PC-9 (cell line): ENCODE results near the gene TSPEAR. TPM values are rescaled to one million over a fixed set of nuclear protein-coding genes. Genes with fewer than 3 reads are reported as not detected.

Source experiments
- BruUV-seq: library from RNA; stranded (reverse); fragments of 400-500 nt; replicated peaks from 2 replicates; lab custom pipeline; 2021; lab: Mats Ljungman, UMichigan
- CTCF ChIA-PET: fragments of 300-600 bp; sonication (Branson Sonifier 250); formaldehyde crosslinking; loops from one replicate; lab custom pipeline; 2022; ENCODE audit warnings: antibody characterized with exemption; lab: Charles Lee
- POLR2A ChIA-PET: fragments of 300-600 bp; sonication (Branson Sonifier 250); formaldehyde crosslinking; loops from one replicate; lab custom pipeline; 2022; ENCODE audit warnings: antibody characterized with exemption; ENCODE audit not compliant: unreplicated experiment; lab: Charles Lee
- DNase-seq, 2 experiments: peaks; one replicate each; pipeline versions ENCODE4 v3.0.0 to v3.0.0-alpha.2; 2015 to 2022; ENCODE audit warnings: mixed read lengths in 1 of 2
- H2AFZ ChIP-seq: fragments of 200-600 bp; sonication (generic); 2 replicates; pipeline ENCODE4 v1.8.1; 2017; ENCODE audit warnings: antibody characterized with exemption
- H3F3A ChIP-seq: fragments of 200-600 bp; sonication (generic); 2 replicates; pipeline ENCODE4 v1.8.1; 2017; ENCODE audit warnings: antibody characterized with exemption, mild to moderate bottlenecking, low read depth; ENCODE audit not compliant: insufficient read depth
- H3K27ac ChIP-seq: fragments of 200-600 bp; sonication (generic); 2 replicates; pipeline ENCODE4 v1.6.1; 2016; ENCODE audit warnings: mixed run types
- H3K27me3 ChIP-seq: fragments of 200-600 bp; sonication (generic); 2 replicates; pipeline ENCODE4 v1.6.1; 2016; ENCODE audit warnings: low read depth, mixed run types; ENCODE audit not compliant: insufficient read depth
- H3K36me3 ChIP-seq: fragments of 200-600 bp; sonication (generic); 2 replicates; pipeline ENCODE4 v1.6.1; 2016; ENCODE audit warnings: low read depth, mixed run types
- H3K4me1 ChIP-seq: fragments of 200-600 bp; sonication (generic); replicated peaks from 2 replicates; pipeline ENCODE4 v1.6.1; 2016; ENCODE audit warnings: mixed run types; ENCODE audit not compliant: insufficient read depth
- H3K4me2 ChIP-seq: fragments of 200-600 bp; sonication (generic); 2 replicates; pipeline ENCODE4 v1.6.1; 2017; ENCODE audit warnings: mixed run types
- H3K4me3 ChIP-seq: fragments of 200-600 bp; sonication (generic); 2 replicates; pipeline ENCODE4 v1.6.1; 2016; ENCODE audit warnings: mixed run types
- H3K79me2 ChIP-seq: fragments of 200-600 bp; sonication (generic); 2 replicates; pipeline ENCODE4 v1.6.1; 2017; ENCODE audit warnings: low read depth, mixed run types
- H3K9me2 ChIP-seq: fragments of 200-600 bp; sonication (generic); 2 replicates; pipeline ENCODE4 v1.8.1; 2017; ENCODE audit warnings: mild to moderate bottlenecking; ENCODE audit not compliant: insufficient read depth
- H3K9me3 ChIP-seq: fragments of 200-600 bp; sonication (generic); 2 replicates; pipeline ENCODE4 v1.8.1; 2016; ENCODE audit warnings: low read depth; ENCODE audit not compliant: insufficient read depth
- H4K20me1 ChIP-seq: fragments of 200-600 bp; sonication (generic); 2 replicates; pipeline ENCODE4 v1.8.1; 2017; ENCODE audit not compliant: insufficient read depth
- CTCF ChIP-seq: fragments of 200-600 bp; sonication (generic); conservative IDR thresholded peaks from 2 replicates; pipeline ENCODE4 v1.6.1; 2017; ENCODE audit warnings: mixed run types, antibody characterized with exemption, mild to moderate bottlenecking, moderate library complexity
- EZH2 ChIP-seq: fragments of 200-600 bp; sonication (generic); IDR thresholded peaks from 2 replicates; pipeline ENCODE4 v1.8.0; 2017; ENCODE audit warnings: antibody characterized with exemption, low read depth
- intact Hi-C: fragments of 100-400 bp; cut with micrococcal nuclease; formaldehyde crosslinking; loops from one replicate; pipeline ENCODE4 v1.10.0; 2022; ENCODE audit not compliant: unreplicated experiment
- total RNA-seq: library from RNA; stranded (reverse); gene quantifications from 2 replicates; pipeline ENCODE4 v1.2.3, GENCODE V29; 2021

The TSPEAR gene
- total RNA-seq, 1 experiment from 2014 or later = not detected

GRCh38 chr21:44713130-44713529 lies 1.8 kb upstream of the TSPEAR start:
- Histone ChIP-seq H3K9me3 (no peaks in the 10 kb centered on the region), H3K4me1 (no peaks in the 10 kb centered on the region), H2AFZ (no peak overlapping the region), H3K27me3 (peaks cover 70% of the 10 kb centered on the region), H4K20me1 (no peaks in the 10 kb centered on the region), H3K79me2 (no peaks in the 10 kb centered on the region), H3K27ac (no peak overlapping the region), H3K4me2 (no peak overlapping the region), H3K36me3 (no peaks in the 10 kb centered on the region), H3K9me2 (no peaks in the 10 kb centered on the region), H3F3A (no peaks in the 10 kb centered on the region), H3K4me3 (no peak overlapping the region)
- intact Hi-C loops = no loop called here
- ChIA-PET CTCF (no interaction called here), POLR2A (no interaction called here)
- BruUV-seq = no TSS peak
- TF ChIP-seq EZH2 = no peak
- TF ChIP-seq CTCF = no peak
- no peak for DNase-seq

- Histone ChIP-seq H3K27ac (no peak overlapping the region), H4K20me1 (no peaks in the 10 kb centered on the region), H3K4me2 (no peak overlapping the region), H3K4me3 (no peak overlapping the region), H3K9me3 (no peaks in the 10 kb centered on the region), H3K27me3 (peaks cover 72% of the 10 kb centered on the region), H3K36me3 (no peaks in the 10 kb centered on the region), H3K79me2 (no peaks in the 10 kb centered on the region), H3K9me2 (no peaks in the 10 kb centered on the region), H3F3A (no peaks in the 10 kb centered on the region), H2AFZ (no peak overlapping the region), H3K4me1 (no peaks in the 10 kb centered on the region)
- BruUV-seq = no TSS peak
- TF ChIP-seq EZH2 (no peak), CTCF (no peak)
- ChIA-PET POLR2A (no interaction called here), CTCF (no interaction called here)
- no peak for DNase-seq
- intact Hi-C loops = no loop called here
Observed at GRCh38 chr21:44712203-44713028, 1.0 kb upstream of the TSPEAR start.

GRCh38 chr21:44710756-44711326 lies 531 bp downstream of the TSPEAR start:
- no peaks in the 10 kb centered on the region for H3K4me1 ChIP-seq
- H3K27me3 ChIP-seq = peaks cover 67% of the 10 kb centered on the region
- H3K79me2 ChIP-seq = no peaks in the 10 kb centered on the region
- BruUV-seq = no TSS peak
- no peaks in the 10 kb centered on the region for H3K9me3 ChIP-seq
- CTCF ChIA-PET = no interaction called here
- H3K9me2 ChIP-seq = no peaks in the 10 kb centered on the region
- TF ChIP-seq CTCF = no peak
- no peak for TF ChIP-seq EZH2
- no peak overlapping the region for H3K27ac ChIP-seq
- no peaks in the 10 kb centered on the region for H3K36me3 ChIP-seq
- intact Hi-C loops = no loop called here
- no peak for DNase-seq
- no peaks in the 10 kb centered on the region for H4K20me1 ChIP-seq
- H3K4me2 ChIP-seq = peak overlapping the region; percentile 23; the same call in 1 of the 2 replicates
- POLR2A ChIA-PET = no interaction called here
- no peaks in the 10 kb centered on the region for H3F3A ChIP-seq
- H3K4me3 ChIP-seq = no peak overlapping the region
- H2AFZ ChIP-seq = no peak overlapping the region
